Transverse colon (tissue), 4 donors: ENCODE data around the gene TBCCD1. TPM values are rescaled to one million over a fixed set of nuclear protein-coding genes. Genes with fewer than 3 reads are reported as not detected.

ENCODE experiments used
- DNase-seq: peaks from one replicate; pipeline ENCODE4 v3.0.0-alpha.2; 2019
- H3K27ac ChIP-seq, 4 donors: fragments of 200-600 bp; sonication (generic); 2 replicates each; pipeline ENCODE4 v1.5.1; 2016 to 2018; ENCODE audit warnings: inconsistent platforms in 4 of 4
- H3K27me3 ChIP-seq: fragments of 200-600 bp; sonication (generic); 2 replicates; pipeline ENCODE4 v1.5.1; 2017; ENCODE audit warnings: inconsistent platforms
- H3K36me3 ChIP-seq, 4 donors: fragments of 200-600 bp; sonication (generic); 2 replicates each; pipeline ENCODE4 v1.5.1; 2017 to 2019; ENCODE audit warnings: inconsistent platforms in 4 of 4
- H3K4me1 ChIP-seq, 4 donors: fragments of 200-600 bp; sonication (generic); 2 replicates each; pipeline ENCODE4 v1.5.1; 2017 to 2020; ENCODE audit warnings: inconsistent platforms in 4 of 4
- H3K4me3 ChIP-seq, 4 donors: fragments of 200-600 bp; sonication (generic); 1 replicate in 1 of 4; 2 replicates in 3 of 4; pipeline versions ENCODE4 v1.5.1 to v1.6.1; 2017 to 2019; ENCODE audit warnings: inconsistent platforms in 4 of 4
- H3K9me3 ChIP-seq, 2 donors: fragments of 200-600 bp; sonication (generic); 2 replicates each; pipeline ENCODE4 v1.5.1; 2017 to 2019; ENCODE audit warnings: inconsistent platforms in 2 of 2
- CTCF ChIP-seq, 5 experiments: fragments of 200-600 bp in 3 of 5; fragments of 450-650 bp in 2 of 5; sonication (generic) in 3 of 5; IDR thresholded peaks; 1 replicate in 2 of 5; 2 replicates in 3 of 5; pipeline ENCODE4 v1.5.1; 2016 to 2017; ENCODE audit warnings: antibody characterized with exemption in 5 of 5, inconsistent platforms in 3 of 5, mild to moderate bottlenecking in 2 of 5, moderate library complexity in 1 of 5
- EP300 ChIP-seq: sonication (generic); formaldehyde crosslinking; IDR thresholded peaks from one replicate; pipeline ENCODE4 v1.6.1; 2017; ENCODE audit warnings: antibody characterized with exemption, low read depth
- POLR2A ChIP-seq: fragments of 450-650 bp; IDR thresholded peaks from one replicate; pipeline ENCODE4 v1.6.1; 2016; ENCODE audit warnings: antibody characterized with exemption, mild to moderate bottlenecking, moderate library complexity
- POLR2AphosphoS5 ChIP-seq, 3 donors: sonication (generic); formaldehyde crosslinking; IDR thresholded peaks; one replicate each; pipeline ENCODE4 v1.6.1; 2016; ENCODE audit warnings: antibody characterized with exemption in 3 of 3
- WGBS, 2 donors: methylation state at CpG; one replicate each; pipeline ENCODE4 v1.1.5; 2018; ENCODE audit warnings: low coverage in 1 of 2; 5-methylcytosine and 5-hydroxymethylcytosine counted together
- in situ Hi-C, 4 donors: fragments of 200-750 bp; cut with MboI; loops; one replicate each; pipeline versions ENCODE4 v1.15.0 to v1.15.1; 2017; ENCODE audit warnings: low sequenced_read_pairs in 3 of 4, low pct_ligation_motif_present in 1 of 4, low pct_unique_long_range_greater_than_20kb in 1 of 4
- intact Hi-C: fragments of 100-400 bp; cut with DNase I; formaldehyde crosslinking; loops from one replicate; pipeline ENCODE4 v1.15.1; 2023; ENCODE audit warnings: low total_unique reads
- total RNA-seq, 4 donors: library from RNA; depleted of rRNA; stranded (reverse); fragments of >200 nt; gene quantifications; one replicate each; pipeline ENCODE4 v1.1.0, GENCODE V29; 2016

The TBCCD1 gene
- total RNA-seq, 4 donors from 2014 or later, result 7.1 to 15.4 (median 13.9) TPM

GRCh38 chr3:186614266-186614596 is 47.1 kb upstream of the TBCCD1 start:
- no peak overlapping the region for H3K4me3 ChIP-seq
- no peak for DNase-seq
- H3K9me3 ChIP-seq, result no peaks in the 10 kb centered on the region
- H3K36me3 ChIP-seq, result no peaks in the 10 kb centered on the region
- H3K27ac ChIP-seq, result no peak overlapping the region
- 27 to 32% methylated on average over 6 of the region's 6 CpGs for whole genome bisulfite sequencing, 2 donors
- in situ Hi-C loops (loop anchor here (10.0 to 25.0 kb wide), 3 partner anchors 198 to 548 kb away; partner anchors contain the start of gene RFC4 (in 2 of the 4)), intact Hi-C loops (loop anchor here (10.0 kb wide), 1 partner anchor 629 kb away; no protein-coding TSS in a partner anchor)
- no peak for TF ChIP-seq CTCF (IDR thresholded peaks at IDR 0.05)
- TF ChIP-seq EP300, result no peak
- no peak for TF ChIP-seq POLR2AphosphoS5 (IDR thresholded peaks at IDR 0.05)
- TF ChIP-seq POLR2A, result no peak
- peaks cover 25% of the 10 kb centered on the region for H3K27me3 ChIP-seq
- H3K4me1 ChIP-seq, result peaks cover 0 to 11% (median 4%) of the 10 kb centered on the region in 4 donors

DNA sequence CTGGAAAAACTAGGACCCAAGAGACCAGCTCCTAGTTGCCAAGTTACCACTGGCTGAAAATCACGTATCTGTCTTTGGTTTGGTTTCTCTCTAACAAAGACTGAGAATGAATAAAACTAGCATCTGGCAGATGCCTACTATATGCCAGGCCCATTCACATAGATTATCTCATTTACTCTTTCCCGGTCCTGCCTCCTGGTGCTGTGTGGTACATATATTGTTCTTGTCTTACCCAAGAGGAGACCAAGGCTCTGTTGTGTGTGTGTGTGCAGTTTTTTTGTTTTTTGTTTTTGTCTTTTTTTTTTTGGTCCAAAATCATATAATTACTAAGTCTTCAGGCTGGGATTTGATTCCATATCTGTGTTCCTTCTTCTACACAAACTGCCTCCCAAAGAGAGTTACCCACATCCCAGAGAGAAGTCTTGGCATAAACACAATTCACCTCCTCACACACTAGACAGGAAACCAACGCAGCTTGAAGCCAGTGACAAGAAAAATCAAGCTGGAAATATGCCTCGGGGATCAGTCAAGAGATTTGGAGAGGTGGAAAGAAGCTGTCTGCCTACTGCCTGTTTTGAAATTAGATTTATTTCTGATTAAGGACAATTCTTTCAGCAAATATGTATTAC is 46.6 kb upstream of the TBCCD1 start:
- Histone ChIP-seq H3K27me3 (peaks cover 25% of the 10 kb centered on the region), H3K4me3 (no peak overlapping the region), H3K27ac (no peak overlapping the region), H3K4me1 (peaks cover 0 to 11% (median 4%) of the 10 kb centered on the region in 4 donors), H3K9me3 (no peaks in the 10 kb centered on the region), H3K36me3 (no peaks in the 10 kb centered on the region)
- 59 to 70% methylated on average over 3 to 4 of the region's 4 CpGs for WGBS, 2 donors
- in situ Hi-C loops, result loop anchor here (10.0 to 25.0 kb wide), 3 partner anchors 199 to 549 kb away; partner anchors contain the start of gene RFC4 (in 2 of the 4)
- TF ChIP-seq EP300, result no peak
- TF ChIP-seq POLR2A, result no peak
- TF ChIP-seq POLR2AphosphoS5 (IDR thresholded peaks at IDR 0.05), result no peak
- TF ChIP-seq CTCF (IDR thresholded peaks at IDR 0.05), result no peak
- DNase-seq, result no peak
- intact Hi-C loops, result loop anchor here (10.0 kb wide), 1 partner anchor 629 kb away; no protein-coding TSS in a partner anchor

DNA sequence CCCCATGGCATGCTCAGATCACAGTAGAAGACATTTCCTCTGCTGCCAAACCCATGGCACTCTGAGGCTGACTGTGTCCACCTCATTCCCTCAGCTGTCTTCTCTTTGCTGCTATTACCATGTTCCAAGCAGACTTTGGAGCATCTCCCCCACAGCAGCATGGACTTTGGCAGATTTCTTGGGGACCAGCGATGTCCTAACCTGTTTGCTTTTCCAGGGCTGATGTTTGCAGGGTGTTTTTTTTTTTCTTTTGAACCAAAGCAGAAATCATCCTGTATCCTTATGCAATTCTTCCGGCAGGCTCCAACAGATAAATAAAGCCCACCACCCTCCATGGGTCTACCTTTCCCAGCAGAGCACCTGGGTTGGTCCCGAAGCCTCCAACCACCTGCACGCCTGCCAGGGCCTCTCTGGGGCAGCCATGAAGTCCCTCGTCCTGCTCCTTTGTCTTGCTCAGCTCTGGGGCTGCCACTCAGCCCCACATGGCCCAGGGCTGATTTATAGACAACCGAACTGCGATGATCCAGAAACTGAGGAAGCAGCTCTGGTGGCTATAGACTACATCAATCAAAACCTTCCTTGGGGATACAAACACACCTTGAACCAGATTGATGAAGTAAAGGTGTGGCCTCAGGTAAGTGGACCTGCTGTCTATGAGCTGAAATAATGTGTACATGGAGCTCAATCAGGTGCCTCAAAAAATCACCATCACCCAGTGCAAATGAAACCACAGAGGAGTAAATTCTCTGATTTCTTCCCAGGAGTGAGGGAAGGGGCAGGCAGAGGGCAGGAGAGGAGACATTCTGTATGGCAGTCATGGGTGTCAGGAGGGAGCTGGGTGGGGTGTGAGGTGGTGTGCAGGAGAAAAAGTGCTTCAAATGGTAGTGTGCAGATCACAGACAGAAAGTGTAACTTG is 45.8 kb upstream of the TBCCD1 start, which contains the start of gene AHSG:
TSS of gene AHSG (plus strand) at position 340 of the 916 bp plus-strand sequence. CDS start at position 422, 82 bp downstream.
- in situ Hi-C loops (loop anchor here (10.0 to 25.0 kb wide), 3 partner anchors 199 to 549 kb away; partner anchors contain the start of gene RFC4 (in 2 of the 4)), intact Hi-C loops (loop anchor here (10.0 kb wide), 1 partner anchor 628 kb away; no protein-coding TSS in a partner anchor)
- H3K27me3 ChIP-seq, result peaks cover 24% of the 10 kb centered on the region
- no peak within 1 kb of the TSS for H3K27ac ChIP-seq
- H3K4me3 ChIP-seq, result no peak within 1 kb of the TSS
- no peak for DNase-seq
- peaks cover 0 to 11% (median 4%) of the 10 kb centered on the region in 4 donors for H3K4me1 ChIP-seq
- TF ChIP-seq EP300, result no peak
- TF ChIP-seq CTCF (IDR thresholded peaks at IDR 0.05), result no peak
- no peak for TF ChIP-seq POLR2AphosphoS5 (IDR thresholded peaks at IDR 0.05)
- no peak for TF ChIP-seq POLR2A
- H3K36me3 ChIP-seq, result no peaks in the 10 kb centered on the region
- 92 to 95% methylated on average over 4 to 7 of the region's 7 CpGs for whole genome bisulfite sequencing, 2 donors
- no peaks in the 10 kb centered on the region for H3K9me3 ChIP-seq

GRCh38 chr3:186612065-186612464 is 44.9 kb upstream of the TBCCD1 start:
- TF ChIP-seq POLR2AphosphoS5 (IDR thresholded peaks at IDR 0.05), result no peak
- no peak overlapping the region for H3K4me3 ChIP-seq
- H3K9me3 ChIP-seq, result no peaks in the 10 kb centered on the region
- in situ Hi-C loops (loop anchor here (10.0 to 25.0 kb wide), 3 partner anchors 200 to 550 kb away; partner anchors contain the start of gene RFC4 (in 2 of the 4)), intact Hi-C loops (loop anchor here (10.0 kb wide), 1 partner anchor 627 kb away; no protein-coding TSS in a partner anchor)
- H3K27ac ChIP-seq, result no peak overlapping the region
- peaks cover 18% of the 10 kb centered on the region for H3K27me3 ChIP-seq
- H3K36me3 ChIP-seq, result no peaks in the 10 kb centered on the region
- H3K4me1 ChIP-seq, result peaks cover 0 to 8% (median 2%) of the 10 kb centered on the region in 4 donors
- DNase-seq, result no peak
- 20 to 63% methylated on average over 1 to 5 of the region's 5 CpGs for WGBS, 2 donors
